GM21619 (cell line): Measurements from ENCODE around the gene SLC25A46.
"Not testable (repeated sequence)": the region's sequence is repeated elsewhere in the genome, so short reads cannot be mapped to it uniquely, and the experiment has no call there.

Experiments used
- ATAC-seq: cut with Tn5 transposase; IDR thresholded peaks from one replicate; pipeline ENCODE4 v1.9.1; 2021; ENCODE audit not compliant: unreplicated experiment

SLC25A46 gene

DNA sequence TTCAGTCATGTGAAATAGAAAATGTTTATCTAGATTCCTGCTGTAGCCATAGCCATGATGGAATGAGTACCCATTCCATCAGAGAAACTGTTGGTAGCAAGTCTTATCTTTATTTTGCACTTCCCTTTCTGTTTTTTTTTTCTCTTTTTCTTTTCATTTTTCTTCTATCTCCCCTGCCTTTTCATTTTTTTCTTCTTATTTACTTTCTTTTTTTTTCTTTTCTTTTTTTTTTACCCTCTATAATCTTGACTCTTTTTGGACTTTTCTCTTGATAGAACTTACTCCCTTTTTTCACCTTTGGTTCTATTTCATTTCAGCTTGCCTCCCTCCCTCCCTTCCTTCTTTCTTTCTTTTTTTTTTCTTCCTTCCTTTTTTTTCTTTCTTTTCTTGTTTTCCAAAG lies 15.4 kb downstream of the SLC25A46 start:
- no peak for ATAC-seq

DNA sequence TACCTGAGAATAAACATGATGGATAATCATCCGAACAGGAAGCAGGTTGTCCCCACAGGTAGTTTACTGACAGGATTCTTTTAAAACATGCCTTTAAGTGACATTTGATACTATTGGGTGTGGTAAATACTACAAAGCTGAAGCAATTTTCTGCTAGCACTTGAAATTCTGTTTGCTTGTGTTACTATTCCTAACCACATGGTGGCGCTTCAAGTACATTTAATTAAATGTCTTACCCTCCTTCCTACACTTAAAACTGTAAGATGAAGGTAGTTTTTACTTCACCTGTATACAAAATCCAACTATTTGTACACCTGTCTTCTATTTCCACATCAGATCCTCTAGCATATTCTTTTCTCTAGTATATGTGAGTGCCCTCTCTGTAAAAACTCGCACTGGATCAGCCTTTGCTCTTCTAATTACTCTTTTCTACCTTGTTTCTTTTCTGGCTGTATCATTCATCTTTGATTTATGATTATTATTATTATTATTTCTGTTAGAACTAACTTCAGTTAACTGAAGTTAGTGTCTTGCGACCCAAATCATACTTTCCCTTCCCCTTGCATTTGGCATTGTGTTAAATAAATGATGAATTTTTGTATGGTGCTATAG lies 18.4 kb downstream of the SLC25A46 start:
- no peak for ATAC-seq

DNA sequence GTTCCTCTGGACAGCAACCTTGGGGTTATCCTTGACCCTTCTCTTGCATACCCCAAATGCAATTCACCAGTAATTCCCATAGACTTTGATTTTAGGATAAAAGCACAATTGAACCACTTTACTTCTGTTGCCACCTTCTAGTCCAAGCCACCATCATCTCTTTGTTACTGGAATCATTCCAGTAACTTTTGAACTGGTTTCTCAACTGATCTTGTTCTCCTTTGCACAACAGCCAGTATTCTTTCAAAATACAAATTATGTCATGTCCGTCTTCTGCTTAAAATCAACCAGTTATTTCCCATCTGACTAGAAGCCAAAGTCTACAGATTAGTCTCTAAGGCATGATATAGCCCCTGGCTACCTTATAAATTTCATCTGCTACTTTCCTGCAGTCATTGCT lies 21.4 kb downstream of the SLC25A46 start:
- no peak for ATAC-seq

DNA sequence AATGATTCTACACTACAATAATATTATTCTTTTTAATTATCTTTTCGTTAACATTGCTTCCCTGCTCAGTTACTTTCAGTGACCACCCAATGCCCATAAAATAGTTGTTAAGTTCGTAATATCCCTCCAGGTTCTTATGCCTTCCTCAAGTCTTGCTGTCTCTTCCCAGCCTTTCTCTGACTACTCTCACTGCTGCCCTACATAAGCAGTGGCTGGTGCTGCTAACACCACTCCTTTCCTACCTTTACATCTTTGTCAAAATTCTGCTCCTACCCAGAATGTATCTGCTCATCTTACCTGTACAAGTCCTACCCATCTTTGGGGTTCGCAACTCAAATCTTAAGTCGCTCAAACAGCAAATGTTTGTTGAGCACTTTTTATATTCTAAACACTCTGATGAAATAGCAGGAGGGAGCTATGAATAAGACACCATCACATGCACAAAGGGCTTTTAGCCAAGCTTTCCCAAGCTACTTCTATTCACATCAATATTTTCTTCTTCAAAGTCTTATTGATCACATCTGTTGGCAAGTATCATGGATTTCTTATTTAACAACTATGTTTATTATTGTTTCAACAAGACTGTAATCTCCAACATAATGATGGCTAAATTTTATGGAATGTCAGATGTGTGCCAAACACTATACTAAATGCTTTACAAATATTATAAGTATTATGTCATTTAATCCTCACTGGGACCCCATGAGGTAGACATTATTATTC lies 29.5 kb downstream of the SLC25A46 start:
- no peak for ATAC-seq

DNA sequence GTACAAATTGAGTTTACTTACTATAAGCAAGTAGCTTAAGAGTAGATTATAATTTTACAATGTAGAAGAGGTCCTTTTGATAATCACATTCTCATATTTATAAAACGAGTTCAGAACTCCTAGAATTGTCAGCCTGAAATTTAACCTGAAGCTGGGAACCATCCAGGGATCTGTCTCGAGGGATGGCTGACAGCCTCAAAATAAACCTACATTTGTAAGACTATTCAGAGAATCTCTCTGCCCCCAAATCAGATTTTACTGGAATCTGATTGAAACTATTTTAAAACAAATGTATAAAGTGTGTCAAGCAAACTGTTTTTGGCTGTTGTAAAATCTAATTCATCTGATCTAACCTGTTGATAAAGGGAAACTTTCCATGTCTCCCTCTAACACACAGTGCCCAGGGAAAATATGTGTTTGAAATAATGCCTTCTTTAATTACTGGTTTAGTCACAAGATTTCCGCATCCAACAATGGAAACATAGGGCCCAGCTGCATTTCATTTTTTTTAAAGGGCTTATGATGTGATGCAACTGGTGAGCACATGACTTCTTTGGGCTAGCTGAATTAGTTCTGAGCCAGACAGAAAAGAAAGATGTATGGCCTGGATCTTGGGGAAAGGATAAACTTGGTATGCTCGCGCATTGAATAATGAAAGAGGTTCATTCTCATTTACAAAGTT lies 30.3 kb downstream of the SLC25A46 start:
- ATAC-seq, result no peak

DNA sequence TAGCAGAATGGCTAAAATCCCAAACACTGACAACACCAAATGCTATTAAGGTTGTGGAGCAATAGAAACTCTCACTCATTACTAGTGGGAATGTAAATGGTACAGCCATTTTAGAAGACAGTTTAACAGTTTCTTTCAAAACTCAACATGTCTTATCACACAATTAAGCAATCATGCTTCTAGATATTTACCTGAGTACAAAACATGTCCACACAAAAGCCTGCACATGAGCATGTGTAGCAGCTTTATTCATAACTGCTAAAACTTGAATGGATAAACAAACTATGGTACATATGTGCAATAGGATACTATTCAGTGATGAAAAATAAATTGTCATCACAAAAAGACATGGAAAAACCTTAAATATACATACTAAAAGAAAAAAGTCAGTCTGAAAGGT lies 31.5 kb downstream of the SLC25A46 start:
- no peak for ATAC-seq

DNA sequence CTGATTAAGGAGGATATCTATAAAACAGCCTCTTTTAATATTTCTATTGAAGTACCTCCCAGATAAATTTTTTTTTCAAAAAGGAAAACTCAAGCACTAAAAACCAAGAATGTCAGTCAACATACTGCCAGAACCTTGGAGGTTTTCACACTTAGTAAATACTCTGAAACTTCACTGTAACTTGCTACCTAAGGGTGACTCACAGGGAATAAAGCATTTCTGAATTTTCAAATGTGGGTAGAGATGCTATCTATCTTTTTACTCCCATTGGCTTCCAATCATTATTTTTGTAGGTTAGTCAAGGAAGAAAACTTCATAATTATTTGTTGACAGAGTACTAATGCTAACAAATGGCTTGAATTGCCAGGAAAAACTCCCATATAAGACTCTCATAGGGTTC lies 46.1 kb downstream of the SLC25A46 start:
- no peak for ATAC-seq

DNA sequence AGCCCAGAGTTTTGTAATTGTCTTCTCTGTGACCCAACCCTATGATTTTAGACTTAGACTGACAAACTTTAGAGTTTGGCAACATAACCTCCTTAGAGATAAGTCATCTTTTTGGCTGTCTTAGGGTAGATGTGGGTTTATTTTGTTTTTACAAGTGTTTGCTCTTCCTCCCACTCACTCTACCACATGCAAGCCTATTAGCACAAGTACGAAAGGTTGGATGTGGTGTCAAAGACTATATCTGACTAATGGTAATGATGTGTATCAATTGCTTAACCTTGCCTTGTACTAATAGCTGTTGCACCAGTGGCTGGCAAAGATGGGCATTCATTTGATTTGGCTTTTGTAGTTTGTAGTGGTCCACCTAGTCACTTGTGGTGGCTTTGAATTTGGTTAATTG lies 46.5 kb downstream of the SLC25A46 start:
- no peak for ATAC-seq

DNA sequence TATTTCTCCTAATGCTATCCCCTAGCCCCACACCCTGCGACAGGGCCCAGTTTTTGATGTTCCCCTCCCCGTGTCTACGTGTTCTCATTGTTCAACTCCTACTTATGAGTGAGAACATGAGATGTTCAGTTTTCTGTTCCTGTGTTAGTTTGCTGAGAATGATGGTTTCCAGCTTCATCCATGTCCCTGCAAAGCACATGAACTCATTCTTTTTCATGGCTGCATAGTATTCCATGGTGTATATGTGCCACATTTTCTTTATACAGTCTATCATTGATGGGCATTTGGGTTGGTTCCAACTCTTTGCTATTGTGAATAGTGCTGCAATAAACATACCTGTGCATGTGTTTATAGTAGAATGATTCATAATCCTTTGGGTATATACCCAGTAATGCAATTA lies 49.2 kb downstream of the SLC25A46 start:
- ATAC-seq, result not testable (repeated sequence)

DNA sequence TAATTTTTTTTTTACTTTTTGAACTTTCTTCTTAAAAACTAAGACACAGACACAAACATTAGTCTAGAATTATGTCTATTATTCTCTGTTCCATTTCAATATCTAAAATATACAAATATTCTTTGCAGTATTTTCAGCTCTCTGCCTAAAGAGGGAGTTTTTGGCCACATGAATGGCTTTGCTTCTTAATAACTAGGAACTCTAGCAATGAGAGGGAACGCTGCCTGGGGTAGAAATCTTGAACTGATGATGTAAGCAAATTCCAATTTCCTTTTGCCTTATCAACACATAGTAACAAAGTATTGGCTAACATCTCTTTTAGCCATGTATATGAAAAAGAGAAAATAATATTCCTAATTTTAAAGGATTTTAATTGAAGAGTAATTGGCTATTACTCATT lies 51.9 kb downstream of the SLC25A46 start:
- ATAC-seq, result no peak

DNA sequence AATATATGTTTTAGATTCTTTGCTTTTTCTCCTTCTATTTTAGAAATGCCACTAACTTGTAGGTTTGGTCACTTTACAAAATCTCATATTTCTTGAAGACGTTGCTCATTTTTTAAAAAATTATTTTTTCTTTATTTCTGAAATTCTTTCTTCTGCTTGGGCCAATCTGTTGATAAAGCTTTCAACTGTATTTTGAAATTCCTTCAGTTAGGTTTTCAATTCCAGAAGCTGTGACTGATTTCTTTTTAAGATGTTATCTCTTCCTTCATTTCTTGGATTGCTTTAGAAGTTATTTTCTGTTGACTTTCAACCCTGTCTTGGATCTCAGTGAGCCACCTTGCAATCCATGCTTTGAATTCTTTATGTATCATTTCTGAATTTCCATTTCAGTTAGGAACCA lies 64.2 kb downstream of the SLC25A46 start:
- ATAC-seq, result no peak

DNA sequence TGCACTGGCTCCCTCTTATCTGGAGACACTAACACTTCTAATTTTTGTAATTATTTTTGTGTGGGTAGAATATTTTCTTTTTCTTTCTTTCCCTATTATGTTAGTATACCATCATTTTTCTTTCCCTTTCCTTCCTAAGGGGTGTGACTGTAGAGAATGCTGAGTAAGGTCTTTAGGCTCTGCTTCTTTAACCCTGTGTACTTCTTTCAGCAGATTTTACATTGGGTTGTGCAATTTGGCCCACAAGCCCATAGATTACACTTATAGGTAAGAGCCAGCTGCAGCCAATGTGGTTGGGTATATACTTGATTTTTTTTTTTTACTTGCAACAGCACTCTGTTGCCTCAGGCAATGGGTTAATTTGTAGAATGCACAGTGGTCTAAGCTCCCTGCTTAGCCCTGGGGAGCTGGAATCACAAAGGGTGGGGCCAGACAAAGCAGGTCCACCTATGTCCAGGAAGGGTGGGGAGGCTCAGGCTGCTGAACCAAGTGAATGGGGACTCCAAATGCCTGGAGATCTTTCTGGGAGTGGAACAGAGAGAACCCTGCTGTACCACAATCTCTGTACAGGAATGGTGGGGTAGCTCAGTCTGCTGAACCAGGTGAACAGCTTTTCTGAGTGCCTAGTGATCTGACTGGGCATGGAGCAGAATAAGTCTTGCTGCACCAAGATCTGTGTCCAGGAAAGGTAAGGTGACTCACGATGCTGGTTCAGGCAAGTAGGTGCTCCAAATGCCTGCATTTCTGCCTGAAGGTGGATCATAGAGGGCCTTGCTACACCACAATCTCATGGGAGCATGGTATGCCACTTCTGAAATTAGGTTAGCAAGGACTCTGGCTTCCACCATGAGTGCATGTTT lies 64.9 kb downstream of the SLC25A46 start:
- ATAC-seq, result no peak

DNA sequence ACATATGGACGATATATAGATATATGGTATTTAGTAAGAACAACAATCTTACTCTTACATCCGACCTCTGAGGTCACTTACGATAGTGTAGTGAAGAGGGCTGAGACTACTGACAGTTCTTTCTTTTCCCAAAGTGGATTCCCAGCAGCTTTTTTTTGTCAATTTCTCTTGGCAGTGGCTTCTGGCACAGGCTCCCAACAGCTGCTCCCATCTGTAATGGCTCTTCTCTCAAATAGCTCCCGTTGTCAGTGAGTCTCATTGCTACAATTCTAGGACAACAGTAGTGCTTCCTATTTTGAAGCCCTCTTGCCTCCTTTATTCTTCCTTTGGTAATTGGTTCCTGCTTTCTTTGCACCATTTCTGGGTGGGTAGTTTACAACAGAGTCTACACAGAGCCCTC lies 68.4 kb downstream of the SLC25A46 start:
- no peak for ATAC-seq

DNA sequence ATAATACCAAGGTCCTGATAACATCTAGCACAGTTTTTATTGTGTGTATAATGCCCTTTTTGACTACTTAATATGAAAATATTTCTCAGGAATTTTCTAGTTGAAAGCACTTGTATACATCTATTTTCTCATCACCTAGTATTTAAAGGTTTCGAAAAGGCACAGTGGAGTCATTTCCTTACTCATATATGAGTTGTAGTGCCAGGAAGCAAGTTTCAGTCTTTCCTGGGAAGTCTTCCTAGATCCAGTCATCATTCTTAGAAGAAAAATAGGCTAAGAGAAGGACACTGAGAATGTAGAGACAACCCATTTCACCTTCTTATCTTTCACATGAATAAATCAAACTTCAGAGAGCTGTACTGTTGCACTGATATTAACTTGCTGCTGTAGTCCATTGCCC lies 70.2 kb downstream of the SLC25A46 start:
- no peak for ATAC-seq
